Gastroesophageal sphincter (tissue), 4 donors: ENCODE data around the gene FBXO8. TPM values are rescaled to one million over a fixed set of nuclear protein-coding genes. Genes with fewer than 3 reads are reported as not detected.

ENCODE experiments used
- ATAC-seq: fragments of 150-250 bp; one replicate; pipeline ENCODE4 v1.9.1; 2016; ENCODE audit warnings: mild to moderate bottlenecking, moderate library complexity
- H3K27ac ChIP-seq, 4 donors: fragments of 200-600 bp; sonication (generic) in 3 of 4; 1 replicate in 3 of 4; 2 replicates in 1 of 4; pipeline ENCODE4 v1.5.1; 2016 to 2019
- H3K27me3 ChIP-seq: fragments of 200-600 bp; sonication (generic); one replicate; pipeline ENCODE4 v1.5.1; 2019
- H3K36me3 ChIP-seq, 2 donors: fragments of 200-600 bp; sonication (generic); one replicate each; pipeline ENCODE4 v1.5.1; 2019; ENCODE audit warnings: control low read depth in 1 of 2
- H3K4me1 ChIP-seq, 3 donors: fragments of 200-600 bp; sonication (generic); 1 replicate in 2 of 3; 2 replicates in 1 of 3; pipeline ENCODE4 v1.5.1; 2016 to 2019; ENCODE audit warnings: control low read depth in 2 of 3
- H3K4me3 ChIP-seq, 2 donors: fragments of 200-600 bp; sonication (generic); one replicate each; pipeline ENCODE4 v1.5.1; 2019; ENCODE audit warnings: mild to moderate bottlenecking in 1 of 2, moderate library complexity in 1 of 2
- H3K9me3 ChIP-seq, 3 donors: fragments of 200-600 bp; sonication (generic); one replicate each; pipeline ENCODE4 v1.5.1; 2017 to 2019; ENCODE audit warnings: control low read depth in 2 of 3
- EP300 ChIP-seq: sonication (generic); formaldehyde crosslinking; IDR thresholded peaks from one replicate; pipeline ENCODE4 v1.6.1; 2017; ENCODE audit warnings: antibody characterized with exemption, mild to moderate bottlenecking
- POLR2A ChIP-seq, 2 donors: fragments of 450-650 bp; IDR thresholded peaks; one replicate each; pipeline ENCODE4 v1.6.1; 2017; ENCODE audit warnings: antibody characterized with exemption in 2 of 2, mild to moderate bottlenecking in 2 of 2, moderate library complexity in 1 of 2
- POLR2AphosphoS5 ChIP-seq: sonication (generic); formaldehyde crosslinking; IDR thresholded peaks from one replicate; pipeline ENCODE4 v1.6.1; 2017; ENCODE audit warnings: antibody characterized with exemption
- WGBS, 2 donors: methylation state at CpG; one replicate each; pipeline ENCODE4 v1.1.5; 2018; ENCODE audit warnings: low coverage in 1 of 2; 5-methylcytosine and 5-hydroxymethylcytosine counted together
- total RNA-seq, 4 donors: library from RNA; depleted of rRNA; stranded (reverse); fragments of >200 nt; gene quantifications; one replicate each; pipeline ENCODE4 v1.1.0, GENCODE V29; 2016
- TF ChIP-seq, protein P1 (sequence below), 4 experiments: fragments of 200-600 bp in 2 of 4; fragments of 450-650 bp in 2 of 4; sonication (generic) in 1 of 4; IDR thresholded peaks; one replicate each; pipeline ENCODE4 v1.5.1; 2017 to 2019; ENCODE audit warnings: antibody characterized with exemption in 4 of 4, mild to moderate bottlenecking in 2 of 4, moderate library complexity in 2 of 4

The FBXO8 gene
- total RNA-seq, 4 donors from 2014 or later = 39.0 to 64.7 (median 58.8) TPM

DNA sequence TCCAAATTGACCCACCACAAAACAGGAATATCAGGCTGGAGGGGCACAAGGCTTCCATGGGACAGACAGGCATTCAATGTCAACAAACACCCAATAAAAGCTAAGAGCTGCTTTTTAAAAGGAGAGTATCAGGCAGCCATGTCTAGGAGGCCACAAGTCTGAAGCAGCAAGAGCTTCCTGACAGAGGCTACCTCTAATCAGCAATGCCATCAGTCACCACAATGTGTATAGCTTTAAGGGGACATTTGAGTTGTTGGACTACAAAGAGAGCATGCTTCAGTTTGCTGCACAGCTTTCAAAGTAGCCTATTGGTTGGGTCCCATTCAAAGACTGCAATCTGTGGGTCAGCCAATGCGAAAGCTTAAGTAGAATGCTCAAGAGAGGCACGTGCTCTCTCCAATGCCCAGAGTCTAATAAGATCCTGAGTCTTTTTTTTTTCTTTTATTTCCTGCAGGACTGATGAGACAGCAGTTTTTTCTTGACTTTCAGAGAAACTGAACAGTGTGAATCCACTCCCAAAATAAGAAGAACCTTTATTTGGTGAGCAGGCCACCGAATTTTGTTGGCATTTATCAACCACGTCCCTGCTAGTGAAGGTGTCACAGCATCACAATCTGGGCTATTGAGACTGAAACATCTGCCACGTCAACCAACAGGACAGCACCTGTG, 92.5 kb downstream of the FBXO8 start:
- TF ChIP-seq POLR2AphosphoS5 (no peak), POLR2A (IDR thresholded peaks at IDR 0.05) (no peak)
- no peaks in the 10 kb centered on the region for H3K4me1 ChIP-seq
- no peak for ATAC-seq
- no peak overlapping the region for H3K4me3 ChIP-seq
- H3K36me3 ChIP-seq = no peaks in the 10 kb centered on the region
- H3K9me3 ChIP-seq = no peaks in the 10 kb centered on the region
- WGBS, 2 donors = 79 to 86% methylated on average over 4 to 5 of the region's 5 CpGs
- H3K27ac ChIP-seq = no peak overlapping the region
- H3K27me3 ChIP-seq = peaks cover 5% of the 10 kb centered on the region

DNA sequence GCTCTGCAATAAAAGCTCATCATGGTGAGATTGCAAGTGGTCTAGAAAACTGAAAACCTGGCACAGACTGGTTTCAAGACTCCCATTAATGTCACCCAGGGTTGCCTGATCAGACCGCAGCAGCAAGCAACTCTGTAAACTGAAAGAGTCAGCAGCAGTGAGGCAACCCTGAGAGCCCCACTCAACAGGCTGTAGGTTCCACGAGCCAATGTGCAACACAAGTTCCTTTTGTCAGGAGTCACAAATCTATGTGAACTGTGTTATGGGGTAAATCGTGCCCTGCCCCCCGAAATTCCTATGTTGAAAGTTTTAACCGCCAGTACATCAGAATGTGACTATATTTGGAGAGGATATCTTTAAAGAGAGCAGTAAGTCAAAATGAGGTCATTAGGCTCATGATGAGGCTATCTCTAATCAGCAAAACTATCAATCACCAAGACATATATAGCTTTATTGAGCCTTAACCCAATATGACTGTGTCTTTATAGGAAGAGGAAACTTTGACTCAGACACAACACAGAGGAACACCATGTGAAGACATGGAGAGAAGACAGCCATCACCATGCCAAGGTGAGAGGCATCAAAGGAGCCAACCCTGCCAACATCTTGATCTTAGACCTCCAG, 94.0 kb downstream of the FBXO8 start:
- no peak overlapping the region for H3K4me3 ChIP-seq
- H3K27me3 ChIP-seq = peaks cover 5% of the 10 kb centered on the region
- ATAC-seq = no peak
- no peaks in the 10 kb centered on the region for H3K36me3 ChIP-seq
- TF ChIP-seq, protein P1, sequence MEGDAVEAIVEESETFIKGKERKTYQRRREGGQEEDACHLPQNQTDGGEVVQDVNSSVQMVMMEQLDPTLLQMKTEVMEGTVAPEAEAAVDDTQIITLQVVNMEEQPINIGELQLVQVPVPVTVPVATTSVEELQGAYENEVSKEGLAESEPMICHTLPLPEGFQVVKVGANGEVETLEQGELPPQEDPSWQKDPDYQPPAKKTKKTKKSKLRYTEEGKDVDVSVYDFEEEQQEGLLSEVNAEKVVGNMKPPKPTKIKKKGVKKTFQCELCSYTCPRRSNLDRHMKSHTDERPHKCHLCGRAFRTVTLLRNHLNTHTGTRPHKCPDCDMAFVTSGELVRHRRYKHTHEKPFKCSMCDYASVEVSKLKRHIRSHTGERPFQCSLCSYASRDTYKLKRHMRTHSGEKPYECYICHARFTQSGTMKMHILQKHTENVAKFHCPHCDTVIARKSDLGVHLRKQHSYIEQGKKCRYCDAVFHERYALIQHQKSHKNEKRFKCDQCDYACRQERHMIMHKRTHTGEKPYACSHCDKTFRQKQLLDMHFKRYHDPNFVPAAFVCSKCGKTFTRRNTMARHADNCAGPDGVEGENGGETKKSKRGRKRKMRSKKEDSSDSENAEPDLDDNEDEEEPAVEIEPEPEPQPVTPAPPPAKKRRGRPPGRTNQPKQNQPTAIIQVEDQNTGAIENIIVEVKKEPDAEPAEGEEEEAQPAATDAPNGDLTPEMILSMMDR (IDR thresholded peaks at IDR 0.05) = no peak
- TF ChIP-seq POLR2AphosphoS5 (no peak), POLR2A (IDR thresholded peaks at IDR 0.05) (no peak), EP300 (no peak)
- no peak overlapping the region for H3K27ac ChIP-seq
- 74 to 100% methylated on average over 2 to 3 of the region's 5 CpGs for WGBS, 2 donors
- H3K4me1 ChIP-seq = no peaks in the 10 kb centered on the region
- H3K9me3 ChIP-seq = no peaks in the 10 kb centered on the region

Other genes starting within 250 kb of the FBXO8 start
- 10 to 100 TPM in 3 of 4 donors, 1 to 10 TPM in 1; 9.5 to 19.0 (median 13.5) TPM for gene CEP44, start 244 bp upstream of the FBXO8 start, total RNA-seq
- gene HPGD, start 238.8 kb upstream of the FBXO8 start, total RNA-seq = 100 to 1,000 TPM in 1 of 4 donors, 10 to 100 TPM in 3; 22.6 to 178 (median 40.8) TPM